Endometrial microvascular endothelial cells (primary cell): ENCODE measurements around the gene CENPP. TPM values are rescaled to one million over a fixed set of nuclear protein-coding genes. Genes with fewer than 3 reads are reported as not detected.

Experiments used
- in situ Hi-C: cut with HindIII; loops from 2 replicates; pipeline ENCODE4 v1.10.0; 2017; ENCODE audit warnings: low sequenced_read_pairs, low pct_unique_long_range_greater_than_20kb; ENCODE audit errors: inconsistent ontology term
- total RNA-seq: library from RNA; depleted of rRNA; stranded (reverse); fragments of >200 nt; gene quantifications from one replicate; pipeline ENCODE4 v1.2.3, GENCODE V29; 2015; ENCODE audit errors: inconsistent ontology term

CENPP gene
- total RNA-seq, 1 donor from 2014 or later, result 3.6 TPM

DNA sequence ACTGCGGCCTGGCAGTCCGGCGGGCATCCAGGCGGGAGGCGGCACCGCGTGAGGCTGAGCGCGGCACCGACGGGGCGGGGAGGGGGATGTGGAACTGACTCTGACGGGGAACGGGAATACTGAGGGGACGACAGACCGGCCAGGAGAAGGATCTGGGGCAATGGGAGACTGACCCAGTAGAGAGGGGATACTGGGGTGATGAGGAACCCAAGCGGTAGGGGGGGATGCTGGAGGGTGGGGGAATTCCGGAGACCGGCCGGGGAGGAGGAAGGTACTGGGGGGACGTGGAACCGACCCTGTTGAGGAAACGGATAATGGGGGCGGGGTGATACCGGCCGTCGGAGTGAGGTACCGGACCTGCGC, 343.8 kb downstream of the CENPP start:
- in situ Hi-C loops, result no loop called here

Other genes starting within 250 kb of the CENPP start
- gene SPTLC1, start 210.5 kb upstream of the CENPP start, total RNA-seq, result 125 TPM
- gene IARS1, start 32.3 kb upstream of the CENPP start, total RNA-seq, result 170 TPM
- gene NOL8, start 603 bp upstream of the CENPP start, total RNA-seq, result 13.4 TPM
- gene OGN, start 78.6 kb downstream of the CENPP start, total RNA-seq, result not detected
- gene OMD, start 98.5 kb downstream of the CENPP start, total RNA-seq, result not detected
- not detected for gene ASPN, start 156.6 kb downstream of the CENPP start, total RNA-seq
- not detected for gene ECM2, start 210.0 kb downstream of the CENPP start, total RNA-seq